ENCODE measurements around the gene TOM1. TPM values are rescaled to one million over a fixed set of nuclear protein-coding genes. Genes with fewer than 3 reads are reported as not detected.
A peak's percentile ranks its signal among the peaks of the same experiment; 100 is the strongest.
"Not testable (repeated sequence)": the region's sequence is repeated elsewhere in the genome, so short reads cannot be mapped to it uniquely, and the experiment has no call there.

Gene TOM1
- total and polyA plus RNA-seq, 10 of the 15 experiments (the other 5 are each of a cell fraction or from before 2014, with no cell fraction given) = 2.2 to 64.6 (median 40.3) TPM

DNA sequence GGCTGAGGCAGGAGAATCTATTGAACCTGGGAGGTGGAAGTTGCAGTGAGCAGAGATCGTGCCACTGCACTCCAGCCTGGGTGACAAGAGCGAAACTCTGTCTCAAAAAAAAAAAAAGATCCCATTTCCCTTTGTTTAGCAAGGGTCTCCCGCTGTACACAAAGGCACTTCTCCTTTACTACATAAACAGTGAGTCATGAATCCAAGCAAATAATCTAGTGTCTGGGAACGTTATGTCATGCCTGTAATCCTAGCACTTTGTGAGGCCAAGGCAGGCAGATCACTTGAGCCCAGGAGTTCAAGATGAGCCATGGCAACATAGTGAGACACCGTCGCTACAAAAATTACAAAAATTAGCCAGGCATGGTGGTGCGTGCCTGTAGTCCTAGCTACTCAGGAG lies 64.5 kb downstream of the TOM1 start:
- in situ Hi-C loops (cut with MboI); FAIRE-seq; CTCF ChIA-PET; DNase-seq (ENCODE audit: low read depth, low spot score); H3K36me3 ChIP-seq (ENCODE audit: control insufficient read depth in 2 of 2, insufficient read depth in 2 of 2, low read length in 1 of 2); BruUV-seq (replicated peaks); H3K4me3 ChIP-seq; intact Hi-C loops (cut with micrococcal nuclease; ENCODE audit: unreplicated experiment); H3K79me2 ChIP-seq (ENCODE audit: control insufficient read depth, insufficient read depth, low read length); H3K4me2 ChIP-seq (ENCODE audit: control insufficient read depth, insufficient read depth); H3K27ac ChIP-seq (ENCODE audit: control insufficient read depth, insufficient read depth); POLR2A ChIA-PET; H2AFZ ChIP-seq (ENCODE audit: control insufficient read depth, low read depth, low read length); H3K9me3 ChIP-seq (replicated peaks; ENCODE audit: control insufficient read depth, insufficient read depth, low read length); H3K9ac ChIP-seq (ENCODE audit: control insufficient read depth, insufficient read depth, low read length); ATAC-seq; H4K20me1 ChIP-seq (ENCODE audit: control insufficient read depth, insufficient read depth); H3K27me3 ChIP-seq (replicated peaks in 1 of 2; ENCODE audit: control insufficient read depth in 2 of 2, insufficient read depth in 2 of 2, low read length in 1 of 2): not testable (repeated sequence)
- 84% methylated on average over 7 of the region's 7 CpGs for WGBS (ENCODE audit: insufficient coverage, insufficient replicate concordance, low lambda C conversion rate, missing lambda C conversion rate)
- SMC1A ChIA-PET (ENCODE audit: uncharacterized antibody, unreplicated experiment) = interaction anchor here (0.6 kb wide), 1 partner anchor 30 kb away, joined by 3 read pairs; no protein-coding TSS in a partner anchor
- RAD21 ChIA-PET (ENCODE audit: unreplicated experiment) = interaction anchor here (1.0 kb wide), 1 partner anchor 31 kb away, joined by 3 read pairs; no protein-coding TSS in a partner anchor
- peaks cover 11% of the 10 kb centered on the region for H3K4me1 ChIP-seq (ENCODE audit: control insufficient read depth, insufficient read depth, low read length)

DNA sequence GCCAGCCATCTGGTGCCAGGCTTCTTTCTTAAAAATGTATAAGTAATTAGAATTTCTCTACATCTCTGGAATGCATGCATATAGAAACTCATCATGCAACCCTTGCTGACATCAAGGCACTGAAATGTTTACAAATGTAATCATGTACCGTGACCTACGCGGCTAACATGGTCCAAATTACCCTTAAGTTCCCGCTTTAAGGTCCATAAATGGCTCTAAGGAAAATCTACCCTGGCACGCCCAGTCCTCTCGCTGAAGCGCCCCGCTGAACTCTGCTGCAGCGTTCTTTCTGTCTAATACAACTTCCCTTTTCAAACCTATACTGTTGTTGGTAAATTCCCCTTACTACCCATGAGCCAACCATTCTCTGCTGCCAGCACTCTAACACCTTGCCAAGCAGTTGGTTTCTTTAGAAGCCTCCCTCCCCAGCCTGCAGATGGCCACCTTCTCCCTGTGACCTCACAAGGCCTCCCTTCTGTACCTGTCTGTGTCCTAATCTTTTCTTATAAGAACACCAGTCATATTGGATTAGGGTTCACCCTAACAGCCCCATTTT lies 67.7 kb downstream of the TOM1 start:
- Histone ChIP-seq H2AFZ (ENCODE audit: control insufficient read depth, low read depth, low read length) (peak overlapping the region; percentile 56), H3K9me3 (replicated peaks; ENCODE audit: control insufficient read depth, insufficient read depth, low read length) (no peaks in the 10 kb centered on the region), H3K27me3 (replicated peaks in 1 of 2; ENCODE audit: control insufficient read depth in 2 of 2, insufficient read depth in 2 of 2, low read length in 1 of 2) (no peaks in the 10 kb centered on the region), H3K4me2 (ENCODE audit: control insufficient read depth, insufficient read depth) (peak overlapping the region; percentile 38; the same call in 1 of the 2 replicates), H3K4me3 (no peak overlapping the region), H3K27ac (ENCODE audit: control insufficient read depth, insufficient read depth) (no peak overlapping the region), H3K9ac (ENCODE audit: control insufficient read depth, insufficient read depth, low read length) (no peak overlapping the region), H3K79me2 (ENCODE audit: control insufficient read depth, insufficient read depth, low read length) (no peaks in the 10 kb centered on the region), H4K20me1 (ENCODE audit: control insufficient read depth, insufficient read depth) (no peaks in the 10 kb centered on the region), H3K4me1 (ENCODE audit: control insufficient read depth, insufficient read depth, low read length) (peaks cover 19% of the 10 kb centered on the region), H3K36me3 (ENCODE audit: control insufficient read depth in 2 of 2, insufficient read depth in 2 of 2, low read length in 1 of 2) (no peaks in the 10 kb centered on the region)
- in situ Hi-C loops (cut with MboI) = no loop called here
- SMC1A ChIA-PET (ENCODE audit: uncharacterized antibody, unreplicated experiment) = interaction anchor here (0.7 to 2.2 kb wide), 3 partner anchors 9 to 17 kb away, joined by 3 to 10 read pairs (median 5); no protein-coding TSS in a partner anchor
- no TSS peak for BruUV-seq (replicated peaks)
- FAIRE-seq (no peak), ATAC-seq (peak; percentile 90), DNase-seq (ENCODE audit: low read depth, low spot score) (peak; percentile 65)
- CTCF ChIA-PET = no interaction called here
- RAD21 ChIA-PET (ENCODE audit: unreplicated experiment) = interaction anchor here (0.6 to 4.5 kb wide), 3 partner anchors 9 to 58 kb away, joined by 3 to 38 read pairs (median 3); no protein-coding TSS in a partner anchor
- 3% methylated on average over 9 of the region's 9 CpGs for WGBS (ENCODE audit: insufficient coverage, insufficient replicate concordance, low lambda C conversion rate, missing lambda C conversion rate)
- POLR2A ChIA-PET = no interaction called here
- intact Hi-C loops (cut with micrococcal nuclease; ENCODE audit: unreplicated experiment) = no loop called here
- TF ChIP-seq DPF2 (IDR thresholded peaks at IDR 0.05) (peak; percentile 42; the same call in 1 of the 2 replicates), LARP7 (IDR thresholded peaks at IDR 0.05) (no peak), IKZF2 (IDR thresholded peaks at IDR 0.05) (0 out of 4 replicates have a peak, but pooled peaks of 1 of the 2 experiments have one; percentile 17), ZNF622 (IDR thresholded peaks at IDR 0.05) (no peak), CHD2 (IDR thresholded peaks at IDR 0.05; ENCODE audit: borderline replicate concordance, low read depth, low read length) (no peak), SMAD1 (IDR thresholded peaks at IDR 0.05; ENCODE audit: low read depth, partially characterized antibody) (no peak), ATF7 (IDR thresholded peaks at IDR 0.05; ENCODE audit: low read depth) (0 out of 2 replicates have a peak, but pooled peaks have one; percentile 32)
- TF ChIP-seq, protein P1, sequence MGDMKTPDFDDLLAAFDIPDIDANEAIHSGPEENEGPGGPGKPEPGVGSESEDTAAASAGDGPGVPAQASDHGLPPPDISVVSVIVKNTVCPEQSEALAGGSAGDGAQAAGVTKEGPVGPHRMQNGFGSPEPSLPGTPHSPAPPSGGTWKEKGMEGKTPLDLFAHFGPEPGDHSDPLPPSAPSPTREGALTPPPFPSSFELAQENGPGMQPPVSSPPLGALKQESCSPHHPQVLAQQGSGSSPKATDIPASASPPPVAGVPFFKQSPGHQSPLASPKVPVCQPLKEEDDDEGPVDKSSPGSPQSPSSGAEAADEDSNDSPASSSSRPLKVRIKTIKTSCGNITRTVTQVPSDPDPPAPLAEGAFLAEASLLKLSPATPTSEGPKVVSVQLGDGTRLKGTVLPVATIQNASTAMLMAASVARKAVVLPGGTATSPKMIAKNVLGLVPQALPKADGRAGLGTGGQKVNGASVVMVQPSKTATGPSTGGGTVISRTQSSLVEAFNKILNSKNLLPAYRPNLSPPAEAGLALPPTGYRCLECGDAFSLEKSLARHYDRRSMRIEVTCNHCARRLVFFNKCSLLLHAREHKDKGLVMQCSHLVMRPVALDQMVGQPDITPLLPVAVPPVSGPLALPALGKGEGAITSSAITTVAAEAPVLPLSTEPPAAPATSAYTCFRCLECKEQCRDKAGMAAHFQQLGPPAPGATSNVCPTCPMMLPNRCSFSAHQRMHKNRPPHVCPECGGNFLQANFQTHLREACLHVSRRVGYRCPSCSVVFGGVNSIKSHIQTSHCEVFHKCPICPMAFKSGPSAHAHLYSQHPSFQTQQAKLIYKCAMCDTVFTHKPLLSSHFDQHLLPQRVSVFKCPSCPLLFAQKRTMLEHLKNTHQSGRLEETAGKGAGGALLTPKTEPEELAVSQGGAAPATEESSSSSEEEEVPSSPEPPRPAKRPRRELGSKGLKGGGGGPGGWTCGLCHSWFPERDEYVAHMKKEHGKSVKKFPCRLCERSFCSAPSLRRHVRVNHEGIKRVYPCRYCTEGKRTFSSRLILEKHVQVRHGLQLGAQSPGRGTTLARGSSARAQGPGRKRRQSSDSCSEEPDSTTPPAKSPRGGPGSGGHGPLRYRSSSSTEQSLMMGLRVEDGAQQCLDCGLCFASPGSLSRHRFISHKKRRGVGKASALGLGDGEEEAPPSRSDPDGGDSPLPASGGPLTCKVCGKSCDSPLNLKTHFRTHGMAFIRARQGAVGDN (IDR thresholded peaks at IDR 0.05) = 0 out of 2 replicates have a peak, but pooled peaks have one; percentile 30
- TF ChIP-seq, protein P2, sequence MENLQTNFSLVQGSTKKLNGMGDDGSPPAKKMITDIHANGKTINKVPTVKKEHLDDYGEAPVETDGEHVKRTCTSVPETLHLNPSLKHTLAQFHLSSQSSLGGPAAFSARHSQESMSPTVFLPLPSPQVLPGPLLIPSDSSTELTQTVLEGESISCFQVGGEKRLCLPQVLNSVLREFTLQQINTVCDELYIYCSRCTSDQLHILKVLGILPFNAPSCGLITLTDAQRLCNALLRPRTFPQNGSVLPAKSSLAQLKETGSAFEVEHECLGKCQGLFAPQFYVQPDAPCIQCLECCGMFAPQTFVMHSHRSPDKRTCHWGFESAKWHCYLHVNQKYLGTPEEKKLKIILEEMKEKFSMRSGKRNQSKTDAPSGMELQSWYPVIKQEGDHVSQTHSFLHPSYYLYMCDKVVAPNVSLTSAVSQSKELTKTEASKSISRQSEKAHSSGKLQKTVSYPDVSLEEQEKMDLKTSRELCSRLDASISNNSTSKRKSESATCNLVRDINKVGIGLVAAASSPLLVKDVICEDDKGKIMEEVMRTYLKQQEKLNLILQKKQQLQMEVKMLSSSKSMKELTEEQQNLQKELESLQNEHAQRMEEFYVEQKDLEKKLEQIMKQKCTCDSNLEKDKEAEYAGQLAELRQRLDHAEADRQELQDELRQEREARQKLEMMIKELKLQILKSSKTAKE (IDR thresholded peaks at IDR 0.05; ENCODE audit: low read depth, poor library complexity, severe bottlenecking) = peak; percentile 39

Measured in GM12878 (cell line).